ENCODE results near the gene SLC17A3. TPM values are rescaled to one million over a fixed set of nuclear protein-coding genes. Genes with fewer than 3 reads are reported as not detected.

Gene SLC17A3
- total RNA-seq, 1 donor from 2014 or later, result not detected

- Mint-ChIP-seq H3K27ac (ENCODE audit: unreplicated experiment) (no peak overlapping the region), H3K4me1 (ENCODE audit: low read depth, unreplicated experiment) (no peaks in the 10 kb centered on the region)
- TF ChIP-seq CTCF (IDR thresholded peaks at IDR 0.05; ENCODE audit: partially characterized antibody, unreplicated experiment), result no peak
Measured at GRCh38 chr6:25866011-25866410, 8.0 kb downstream of the SLC17A3 start.

GRCh38 chr6:25863360-25863759 is 10.7 kb downstream of the SLC17A3 start:
- Mint-ChIP-seq H3K27ac (ENCODE audit: unreplicated experiment) (no peak overlapping the region), H3K4me1 (ENCODE audit: low read depth, unreplicated experiment) (no peaks in the 10 kb centered on the region), H3K36me3 (ENCODE audit: unreplicated experiment) (no peaks in the 10 kb centered on the region), H3K27me3 (ENCODE audit: unreplicated experiment) (no peaks in the 10 kb centered on the region), H3K9me3 (ENCODE audit: unreplicated experiment) (no peaks in the 10 kb centered on the region), H3K4me3 (ENCODE audit: unreplicated experiment) (no peak overlapping the region)
- no peak for TF ChIP-seq CTCF (IDR thresholded peaks at IDR 0.05; ENCODE audit: partially characterized antibody, unreplicated experiment)
- DNase-seq, result no peak

More at GRCh38 chr6:25866011-25866410, 8.0 kb downstream of the SLC17A3 start:
- no peaks in the 10 kb centered on the region for H3K9me3 Mint-ChIP-seq (ENCODE audit: unreplicated experiment)
- DNase-seq, result no peak
- H3K36me3 Mint-ChIP-seq (ENCODE audit: unreplicated experiment), result no peaks in the 10 kb centered on the region
- no peaks in the 10 kb centered on the region for H3K27me3 Mint-ChIP-seq (ENCODE audit: unreplicated experiment)
- no peak overlapping the region for H3K4me3 Mint-ChIP-seq (ENCODE audit: unreplicated experiment)

GRCh38 chr6:25862199-25862598 is 11.8 kb downstream of the SLC17A3 start:
- no peak overlapping the region for H3K4me3 Mint-ChIP-seq (ENCODE audit: unreplicated experiment)
- DNase-seq, result no peak
- no peak for TF ChIP-seq CTCF (IDR thresholded peaks at IDR 0.05; ENCODE audit: partially characterized antibody, unreplicated experiment)
- no peaks in the 10 kb centered on the region for H3K9me3 Mint-ChIP-seq (ENCODE audit: unreplicated experiment)
- no peak overlapping the region for H3K27ac Mint-ChIP-seq (ENCODE audit: unreplicated experiment)
- H3K27me3 Mint-ChIP-seq (ENCODE audit: unreplicated experiment), result no peaks in the 10 kb centered on the region
- no peaks in the 10 kb centered on the region for H3K4me1 Mint-ChIP-seq (ENCODE audit: low read depth, unreplicated experiment)
- no peaks in the 10 kb centered on the region for H3K36me3 Mint-ChIP-seq (ENCODE audit: unreplicated experiment)

GRCh38 chr6:25852756-25853155 is 21.3 kb downstream of the SLC17A3 start:
- no peaks in the 10 kb centered on the region for H3K9me3 Mint-ChIP-seq (ENCODE audit: unreplicated experiment)
- no peaks in the 10 kb centered on the region for H3K27me3 Mint-ChIP-seq (ENCODE audit: unreplicated experiment)
- no peak overlapping the region for H3K27ac Mint-ChIP-seq (ENCODE audit: unreplicated experiment)
- no peaks in the 10 kb centered on the region for H3K36me3 Mint-ChIP-seq (ENCODE audit: unreplicated experiment)
- no peak for TF ChIP-seq CTCF (IDR thresholded peaks at IDR 0.05; ENCODE audit: partially characterized antibody, unreplicated experiment)
- H3K4me3 Mint-ChIP-seq (ENCODE audit: unreplicated experiment), result no peak overlapping the region
- DNase-seq, result no peak
- H3K4me1 Mint-ChIP-seq (ENCODE audit: low read depth, unreplicated experiment), result peaks cover 1% of the 10 kb centered on the region

GRCh38 chr6:25851961-25852360 is 22.1 kb downstream of the SLC17A3 start:
- TF ChIP-seq CTCF (IDR thresholded peaks at IDR 0.05; ENCODE audit: partially characterized antibody, unreplicated experiment), result no peak
- H3K27ac Mint-ChIP-seq (ENCODE audit: unreplicated experiment), result no peak overlapping the region
- peaks cover 1% of the 10 kb centered on the region for H3K4me1 Mint-ChIP-seq (ENCODE audit: low read depth, unreplicated experiment)
- H3K9me3 Mint-ChIP-seq (ENCODE audit: unreplicated experiment), result no peaks in the 10 kb centered on the region
- H3K27me3 Mint-ChIP-seq (ENCODE audit: unreplicated experiment), result no peaks in the 10 kb centered on the region
- no peak for DNase-seq
- H3K36me3 Mint-ChIP-seq (ENCODE audit: unreplicated experiment), result no peaks in the 10 kb centered on the region
- no peak overlapping the region for H3K4me3 Mint-ChIP-seq (ENCODE audit: unreplicated experiment)

All from glutamatergic neuron (in vitro differentiated cells).